Epithelial cell of esophagus (primary cell): Measurements from ENCODE around the gene KRTAP9-1.

Experiments used
- DNase-seq: peaks from one replicate; pipeline ENCODE4 v3.0.0; 2010; ENCODE audit warnings: low read depth
- H3K4me3 ChIP-seq: 2 replicates; pipeline ENCODE4 v1.5.1; 2011; ENCODE audit warnings: mild to moderate bottlenecking, low read length, control low read depth
- TF ChIP-seq, protein P1 (sequence below): IDR thresholded peaks from 2 replicates; pipeline ENCODE4 v1.5.1; 2011; ENCODE audit warnings: low read depth, mild to moderate bottlenecking, low read length, control low read depth, inconsistent platforms; ENCODE audit not compliant: insufficient read depth; ENCODE audit errors: missing control alignments

The KRTAP9-1 gene

DNA sequence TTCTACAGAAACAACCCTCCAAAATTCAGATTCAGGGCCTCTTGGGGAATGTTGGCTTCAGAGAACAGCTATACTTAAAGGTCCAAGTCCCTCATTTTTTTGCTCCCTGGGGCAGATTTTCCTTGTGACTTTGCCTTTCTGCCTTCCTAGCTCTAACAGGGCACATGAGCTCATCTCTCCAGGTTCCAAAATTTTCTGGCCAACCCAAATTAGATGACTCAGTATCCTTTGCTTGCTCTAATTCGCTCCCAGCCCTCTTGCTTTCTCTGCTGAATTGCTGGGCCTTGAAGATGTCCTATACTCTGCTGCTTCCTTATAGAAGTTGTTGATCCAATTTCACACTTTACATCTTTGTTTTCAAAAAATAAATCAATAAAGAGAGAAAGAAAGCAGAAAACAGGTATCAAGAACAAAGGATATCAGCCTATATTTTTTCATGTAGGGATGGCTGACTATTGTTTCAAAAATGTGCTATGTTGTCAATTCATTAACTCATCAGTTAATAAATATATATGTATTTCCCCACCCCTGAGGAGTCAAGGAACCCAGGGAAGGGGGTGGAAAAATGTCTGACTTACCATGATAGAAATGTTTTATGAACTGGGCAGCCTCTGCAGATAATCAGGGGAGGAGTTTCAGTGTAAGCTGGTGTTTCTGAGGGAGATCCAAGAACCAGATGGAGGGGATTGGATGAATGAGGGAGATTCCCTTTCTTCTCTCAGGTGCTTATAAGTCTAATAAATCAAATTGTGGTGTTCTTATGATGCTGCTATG is 10.7 kb upstream of the KRTAP9-1 start:
- peak; percentile 23 for DNase-seq
- H3K4me3 ChIP-seq = no peak overlapping the region
- TF ChIP-seq, protein P1, sequence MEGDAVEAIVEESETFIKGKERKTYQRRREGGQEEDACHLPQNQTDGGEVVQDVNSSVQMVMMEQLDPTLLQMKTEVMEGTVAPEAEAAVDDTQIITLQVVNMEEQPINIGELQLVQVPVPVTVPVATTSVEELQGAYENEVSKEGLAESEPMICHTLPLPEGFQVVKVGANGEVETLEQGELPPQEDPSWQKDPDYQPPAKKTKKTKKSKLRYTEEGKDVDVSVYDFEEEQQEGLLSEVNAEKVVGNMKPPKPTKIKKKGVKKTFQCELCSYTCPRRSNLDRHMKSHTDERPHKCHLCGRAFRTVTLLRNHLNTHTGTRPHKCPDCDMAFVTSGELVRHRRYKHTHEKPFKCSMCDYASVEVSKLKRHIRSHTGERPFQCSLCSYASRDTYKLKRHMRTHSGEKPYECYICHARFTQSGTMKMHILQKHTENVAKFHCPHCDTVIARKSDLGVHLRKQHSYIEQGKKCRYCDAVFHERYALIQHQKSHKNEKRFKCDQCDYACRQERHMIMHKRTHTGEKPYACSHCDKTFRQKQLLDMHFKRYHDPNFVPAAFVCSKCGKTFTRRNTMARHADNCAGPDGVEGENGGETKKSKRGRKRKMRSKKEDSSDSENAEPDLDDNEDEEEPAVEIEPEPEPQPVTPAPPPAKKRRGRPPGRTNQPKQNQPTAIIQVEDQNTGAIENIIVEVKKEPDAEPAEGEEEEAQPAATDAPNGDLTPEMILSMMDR = no peak

DNA sequence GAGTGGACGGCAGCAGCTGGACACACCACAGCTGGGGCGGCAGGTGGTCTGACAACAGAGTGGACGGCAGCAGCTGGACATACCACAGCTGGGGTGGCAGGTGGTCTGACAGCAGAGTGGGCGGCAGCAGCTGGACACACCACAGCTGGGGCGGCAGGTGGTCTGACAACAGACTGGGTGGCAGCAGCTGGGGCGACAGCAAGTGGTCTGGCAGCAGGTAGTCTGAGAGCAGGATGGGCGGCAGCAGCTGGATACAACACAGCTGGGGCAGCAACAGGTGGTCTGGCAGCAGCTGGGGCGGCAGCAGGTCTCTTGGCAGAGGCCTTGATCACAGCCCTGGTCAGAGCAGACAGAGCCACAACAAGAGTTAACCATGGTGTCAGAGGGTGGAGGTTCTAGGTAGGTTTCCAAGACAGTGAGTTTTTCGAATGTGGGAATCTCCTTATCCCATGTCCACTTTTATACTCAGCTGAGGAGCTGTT is 5.2 kb upstream of the KRTAP9-1 start, which contains the start of gene KRTAP4-1:
TSS of gene KRTAP4-1 (minus strand) at position 432 of the 482 bp plus-strand sequence. CDS start at position 375, 57 bp downstream.
- no peak for DNase-seq
- no peak within 1 kb of the TSS for H3K4me3 ChIP-seq
- TF ChIP-seq, protein P1 = no peak

DNA sequence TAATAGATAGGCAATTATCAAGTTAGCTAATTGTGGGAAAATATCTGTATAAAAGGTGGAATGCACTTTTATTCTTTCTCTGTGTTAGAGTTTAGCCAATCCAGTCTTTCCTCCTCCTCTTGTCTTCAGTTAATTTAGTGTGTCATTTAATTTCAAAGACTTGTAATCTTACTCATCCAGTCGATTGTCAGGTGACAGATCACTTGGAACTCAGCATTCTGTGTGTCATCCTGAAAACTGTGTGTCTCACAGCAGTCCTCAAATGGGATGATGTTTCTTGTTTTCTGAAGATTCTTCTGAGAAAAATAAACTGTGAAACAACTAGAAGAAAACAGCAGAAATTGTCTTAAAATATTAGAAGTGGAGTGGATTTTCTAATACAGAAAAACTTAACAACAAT is 4.7 kb upstream of the KRTAP9-1 start:
- no peak overlapping the region for H3K4me3 ChIP-seq
- peak; percentile 40 for DNase-seq
- TF ChIP-seq, protein P1 = no peak

DNA sequence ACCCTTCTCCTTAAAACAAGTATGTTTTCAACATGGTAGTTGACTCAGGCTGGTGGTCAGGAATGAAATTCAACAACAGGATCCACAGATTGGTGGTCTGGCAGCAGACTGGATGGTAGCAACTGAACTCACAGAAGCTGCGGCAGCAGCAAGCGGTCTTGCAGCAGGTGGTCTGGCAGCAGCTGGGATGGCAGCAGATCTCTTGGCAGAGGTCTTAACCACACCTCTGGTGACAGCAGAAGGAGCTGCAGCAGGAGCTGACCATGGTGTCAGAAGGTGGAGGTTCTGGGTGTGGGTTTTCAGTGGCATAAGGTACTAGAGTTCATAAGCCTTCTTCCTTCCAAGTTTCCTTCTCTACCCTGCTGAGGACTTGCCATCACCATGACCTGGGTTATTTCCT is 2.8 kb upstream of the KRTAP9-1 start:
- no peak overlapping the region for H3K4me3 ChIP-seq
- DNase-seq = no peak
- TF ChIP-seq, protein P1 = no peak

DNA sequence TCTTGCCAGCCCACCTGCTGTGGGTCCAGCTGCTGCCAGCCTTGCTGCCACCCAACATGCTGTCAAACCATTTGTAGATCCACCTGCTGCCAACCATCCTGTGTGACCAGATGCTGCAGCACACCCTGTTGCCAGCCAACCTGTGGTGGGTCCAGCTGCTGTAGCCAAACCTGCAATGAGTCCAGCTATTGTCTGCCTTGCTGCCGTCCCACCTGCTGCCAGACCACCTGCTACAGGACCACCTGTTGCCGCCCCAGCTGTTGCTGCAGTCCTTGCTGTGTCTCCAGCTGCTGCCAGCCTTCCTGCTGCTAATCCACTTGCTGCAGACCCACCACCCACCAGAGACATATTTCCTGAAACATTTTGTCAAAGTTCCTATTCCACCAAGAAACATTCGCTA is 641 bp downstream of the KRTAP9-1 start:
- TF ChIP-seq, protein P1 = no peak
- no peak overlapping the region for H3K4me3 ChIP-seq
- no peak for DNase-seq

DNA sequence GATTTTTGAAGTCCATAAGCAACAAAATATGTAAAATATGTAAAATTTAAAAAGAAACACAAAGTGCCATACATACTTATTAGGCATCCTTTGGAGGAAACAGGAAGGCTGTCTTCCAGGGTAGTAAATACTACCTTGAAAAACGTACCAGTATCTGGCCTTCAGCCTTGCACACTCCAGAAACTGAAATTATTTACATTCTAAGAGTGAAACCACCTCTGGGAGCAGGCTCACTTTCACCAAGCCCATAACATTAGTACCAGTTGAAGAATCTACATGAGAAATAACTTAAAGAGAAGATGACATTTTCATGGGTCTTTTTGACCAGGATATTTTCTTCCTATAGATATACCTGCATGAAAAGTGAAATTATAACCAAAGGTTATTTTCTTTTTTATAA is 6.4 kb downstream of the KRTAP9-1 start:
- no peak overlapping the region for H3K4me3 ChIP-seq
- DNase-seq = no peak
- TF ChIP-seq, protein P1 = no peak
